Psoas muscle (tissue), 8 donors: ENCODE data around the gene YBEY. TPM values are rescaled to one million over a fixed set of nuclear protein-coding genes. Genes with fewer than 3 reads are reported as not detected.

Source experiments
- ATAC-seq, 4 donors: fragments of 200-7000 bp; cut with Tn5 transposase; one replicate each; pipeline ENCODE4 v1.9.1; 2020; ENCODE audit warnings: moderate library complexity in 3 of 4, mild to moderate bottlenecking in 2 of 4
- DNase-seq, 2 donors: peaks; one replicate each; pipeline ENCODE4 v3.0.0-alpha.2; 2020
- H3K27ac ChIP-seq: fragments of 200-600 bp; one replicate; pipeline ENCODE4 v1.8.0; 2022
- H3K27me3 ChIP-seq, 3 donors: fragments of 200-600 bp in 1 of 3; one replicate each; pipeline versions ENCODE4 v1.6.1 to v1.8.0; 2013 to 2022; ENCODE audit warnings: low read length in 2 of 3, mild to moderate bottlenecking in 2 of 3, moderate library complexity in 1 of 3; ENCODE audit not compliant: insufficient read depth in 3 of 3
- H3K36me3 ChIP-seq, 2 donors: fragments of 200-600 bp in 1 of 2; one replicate each; pipeline versions ENCODE4 v1.6.1 to v1.8.0; 2013 to 2022; ENCODE audit warnings: low read depth in 1 of 2, mild to moderate bottlenecking in 1 of 2, moderate library complexity in 1 of 2; ENCODE audit not compliant: insufficient read depth in 1 of 2
- H3K4me1 ChIP-seq: fragments of 200-600 bp; one replicate; pipeline ENCODE4 v1.8.0; 2022
- H3K4me3 ChIP-seq: fragments of 200-600 bp; one replicate; pipeline ENCODE4 v1.8.0; 2022; ENCODE audit warnings: mild to moderate bottlenecking
- H3K9me3 ChIP-seq: fragments of 200-600 bp; one replicate; pipeline ENCODE4 v1.8.0; 2022
- WGBS, 3 donors: extraction: QIAGEN DNeasy Blood & Tissue Kit; methylation state at CpG; one replicate each; pipeline versions ENCODE4 v1.1.6 to v1.1.7; 2013; 5-methylcytosine and 5-hydroxymethylcytosine counted together
- intact Hi-C, 2 donors: fragments of 100-400 bp; cut with DNase I; formaldehyde crosslinking; loops; one replicate each; pipeline versions ENCODE4 v1.11.0 to v1.14.2; 2022
- polyA plus RNA-seq, 3 donors: library from polyadenylated mRNA; stranded (reverse); fragments of 200-250 nt; gene quantifications; one replicate each; pipeline ENCODE4 v1.2.3, GENCODE V29; 2013
- total RNA-seq, 4 donors: library from RNA; stranded (reverse); fragmentation: NEBNext Ultra II Directional in 2 of 4; extraction: Animal tissue kit (Norgen Biotek cat#: 25700) in 2 of 4; gene quantifications; one replicate each; pipeline versions ENCODE4 v1.2.1 to v1.2.4, GENCODE V29; 2021 to 2023
- TF ChIP-seq, protein P1 (sequence below): fragments of 200-600 bp; IDR thresholded peaks from one replicate; pipeline ENCODE4 v1.8.0; 2022; ENCODE audit warnings: antibody characterized with exemption
- donor health status: healthy with polysubstance abuse.
- donor health status: DM: no; HTN: no; CAD: no; lungs with moderate emphysema.
- donor health status: Bipolar disorder and iron deficiency.
- donor health status: healthy.
- donor health status: DM: yes; HTN: yes; CAD: no.
- donor health status: DM: no; HTN: no; CAD: no.
- donor health status: DM: no; HTN: no; CAD: no.
- donor health status: DM: yes; HTN: yes; CAD: no.

YBEY gene
- total and polyA plus RNA-seq, 7 donors: 4.7 to 18.2 (median 11.0) TPM

- Histone ChIP-seq H3K9me3 (no peaks in the 10 kb centered on the region), H3K27me3 (no peaks in the 10 kb centered on the region), H3K27ac (peak overlapping the region; percentile 94), H3K4me1 (peaks cover 24% of the 10 kb centered on the region), H3K36me3 (peaks cover 0 to 37% of the 10 kb centered on the region in 2 donors), H3K4me3 (peak overlapping the region; percentile 77)
- TF ChIP-seq, protein P1, sequence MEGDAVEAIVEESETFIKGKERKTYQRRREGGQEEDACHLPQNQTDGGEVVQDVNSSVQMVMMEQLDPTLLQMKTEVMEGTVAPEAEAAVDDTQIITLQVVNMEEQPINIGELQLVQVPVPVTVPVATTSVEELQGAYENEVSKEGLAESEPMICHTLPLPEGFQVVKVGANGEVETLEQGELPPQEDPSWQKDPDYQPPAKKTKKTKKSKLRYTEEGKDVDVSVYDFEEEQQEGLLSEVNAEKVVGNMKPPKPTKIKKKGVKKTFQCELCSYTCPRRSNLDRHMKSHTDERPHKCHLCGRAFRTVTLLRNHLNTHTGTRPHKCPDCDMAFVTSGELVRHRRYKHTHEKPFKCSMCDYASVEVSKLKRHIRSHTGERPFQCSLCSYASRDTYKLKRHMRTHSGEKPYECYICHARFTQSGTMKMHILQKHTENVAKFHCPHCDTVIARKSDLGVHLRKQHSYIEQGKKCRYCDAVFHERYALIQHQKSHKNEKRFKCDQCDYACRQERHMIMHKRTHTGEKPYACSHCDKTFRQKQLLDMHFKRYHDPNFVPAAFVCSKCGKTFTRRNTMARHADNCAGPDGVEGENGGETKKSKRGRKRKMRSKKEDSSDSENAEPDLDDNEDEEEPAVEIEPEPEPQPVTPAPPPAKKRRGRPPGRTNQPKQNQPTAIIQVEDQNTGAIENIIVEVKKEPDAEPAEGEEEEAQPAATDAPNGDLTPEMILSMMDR: peak; percentile 21
- peak; percentile 35 to 68 for DNase-seq
- peak; percentile 22 to 34 (median 24) for ATAC-seq
- intact Hi-C loops: loop anchor here in 1 of 2 donors (1.0 to 10.0 kb wide), 2 partner anchors 38 to 140 kb away; partner anchors contain the start of gene SPATC1L
- WGBS, 3 donors: 10 to 11% (median 11%) methylated on average over 42 to 43 of the region's 43 CpGs
Measured at GRCh38 chr21:46325073-46325912, 39.2 kb downstream of the YBEY start.

DNA sequence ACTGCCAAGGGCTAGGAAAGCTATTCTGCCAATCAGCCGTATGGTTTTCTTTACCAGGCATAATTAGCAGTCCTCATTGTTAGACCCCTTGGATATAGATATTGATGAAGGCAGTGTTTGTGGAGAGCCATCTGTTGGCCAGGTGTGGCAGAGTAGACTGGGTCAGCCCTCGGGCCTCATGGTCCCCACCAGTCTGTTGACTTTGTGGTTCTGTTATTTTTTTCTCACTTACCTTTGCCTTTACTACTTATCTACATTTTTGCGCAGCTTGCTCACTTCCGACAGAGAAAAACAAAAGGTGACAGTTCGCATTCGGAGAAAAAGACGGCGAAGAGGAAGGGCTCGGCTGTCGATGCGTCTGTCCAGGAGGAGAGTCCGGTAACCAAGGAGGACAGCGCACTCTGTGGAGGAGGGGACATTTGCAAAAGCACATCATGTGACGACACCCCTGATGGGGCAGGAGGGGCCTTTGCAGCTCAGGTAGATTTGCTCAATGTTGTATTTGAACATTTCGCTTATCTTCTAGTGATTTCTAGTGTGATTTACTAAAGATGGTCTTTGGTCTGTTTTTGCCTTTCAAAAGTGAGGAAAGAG is 40.1 kb downstream of the YBEY start:
- DNase-seq (no peak), ATAC-seq (no peak)
- no peaks in the 10 kb centered on the region for H3K9me3 ChIP-seq
- no peaks in the 10 kb centered on the region for H3K27me3 ChIP-seq
- intact Hi-C loops: loop anchor here in 1 of 2 donors (10.0 kb wide), 1 partner anchor 141 kb away; the partner anchor contains the start of gene SPATC1L
- no peak overlapping the region for H3K4me3 ChIP-seq
- TF ChIP-seq, protein P1: no peak
- 96 to 97% (median 96%) methylated on average over 15 of the region's 15 CpGs for WGBS, 3 donors
- H3K4me1 ChIP-seq: peaks cover 24% of the 10 kb centered on the region
- peaks cover 0 to 46% of the 10 kb centered on the region in 2 donors for H3K36me3 ChIP-seq
- peak overlapping the region; percentile 94 for H3K27ac ChIP-seq

DNA sequence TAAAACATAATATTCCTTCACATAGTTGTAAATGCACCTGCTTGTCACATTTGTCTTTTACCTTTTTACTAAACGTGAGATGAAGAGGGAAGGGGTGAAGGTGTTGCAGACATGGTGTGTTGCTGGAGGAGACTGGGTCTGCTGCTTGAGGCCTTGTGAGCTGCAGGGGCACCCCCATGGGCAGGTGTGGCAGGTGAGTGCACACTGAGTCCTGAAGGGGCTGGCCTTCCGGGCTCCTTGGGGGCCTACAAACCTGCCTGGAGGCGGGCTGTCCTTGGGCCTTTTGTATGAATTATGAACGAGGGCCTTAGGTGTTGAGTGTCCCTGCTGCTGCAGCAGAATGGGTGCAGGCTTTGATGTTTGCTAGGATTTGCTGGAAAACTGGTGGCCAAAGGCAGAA is 41.6 kb downstream of the YBEY start:
- H3K4me3 ChIP-seq: no peak overlapping the region
- peaks cover 0 to 60% of the 10 kb centered on the region in 2 donors for H3K36me3 ChIP-seq
- H3K27ac ChIP-seq: no peak overlapping the region
- intact Hi-C loops: loop anchor here in 1 of 2 donors (10.0 kb wide), 1 partner anchor 143 kb away; the partner anchor contains the start of gene SPATC1L
- no peaks in the 10 kb centered on the region for H3K27me3 ChIP-seq
- DNase-seq: no peak
- ATAC-seq: no peak
- H3K4me1 ChIP-seq: peaks cover 17% of the 10 kb centered on the region
- TF ChIP-seq, protein P1: no peak
- WGBS, 3 donors: 74 to 89% (median 87%) methylated on average over 4 of the region's 4 CpGs
- H3K9me3 ChIP-seq: no peaks in the 10 kb centered on the region

DNA sequence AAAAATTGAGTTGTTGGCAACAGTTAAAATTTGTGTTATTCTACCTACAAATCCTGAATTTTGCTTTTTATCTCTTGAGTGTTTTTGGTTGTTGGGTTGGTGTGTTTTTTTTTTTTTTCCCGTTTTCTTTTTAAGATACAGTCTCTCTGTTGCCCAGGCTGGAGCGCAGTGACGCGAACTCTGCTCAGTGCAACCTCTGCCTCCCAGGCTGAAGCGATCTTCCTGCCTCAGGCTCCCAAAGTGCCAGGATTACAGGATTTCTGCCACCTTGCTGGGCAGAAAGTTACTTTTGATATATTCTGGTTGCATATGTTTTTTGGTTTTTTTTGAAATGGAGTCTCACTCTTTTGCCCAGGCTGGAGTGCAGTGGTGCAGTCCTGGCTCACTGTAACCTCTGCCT is 42.0 kb downstream of the YBEY start:
- H3K27ac ChIP-seq: no peak overlapping the region
- ATAC-seq: no peak
- H3K27me3 ChIP-seq: no peaks in the 10 kb centered on the region
- H3K9me3 ChIP-seq: no peaks in the 10 kb centered on the region
- intact Hi-C loops: loop anchor here in 1 of 2 donors (10.0 kb wide), 1 partner anchor 143 kb away; the partner anchor contains the start of gene SPATC1L
- TF ChIP-seq, protein P1: no peak
- WGBS, 3 donors: 78 to 80% (median 80%) methylated on average over 5 of the region's 5 CpGs
- DNase-seq: no peak
- H3K4me3 ChIP-seq: no peak overlapping the region
- peaks cover 15% of the 10 kb centered on the region for H3K4me1 ChIP-seq
- peaks cover 0 to 64% of the 10 kb centered on the region in 2 donors for H3K36me3 ChIP-seq
